VCaP (cell line): ENCODE data around the gene PRPS1L1.

Source experiments
- H3K27ac ChIP-seq: fragments of 450-650 bp; 2 replicates; pipeline ENCODE4 v1.5.1; 2017
- TF ChIP-seq, protein P1 (sequence below): fragments of 450-650 bp; conservative IDR thresholded peaks from 2 replicates; pipeline ENCODE4 v1.5.1; 2017; ENCODE audit warnings: mild to moderate bottlenecking, moderate library complexity

The PRPS1L1 gene

DNA sequence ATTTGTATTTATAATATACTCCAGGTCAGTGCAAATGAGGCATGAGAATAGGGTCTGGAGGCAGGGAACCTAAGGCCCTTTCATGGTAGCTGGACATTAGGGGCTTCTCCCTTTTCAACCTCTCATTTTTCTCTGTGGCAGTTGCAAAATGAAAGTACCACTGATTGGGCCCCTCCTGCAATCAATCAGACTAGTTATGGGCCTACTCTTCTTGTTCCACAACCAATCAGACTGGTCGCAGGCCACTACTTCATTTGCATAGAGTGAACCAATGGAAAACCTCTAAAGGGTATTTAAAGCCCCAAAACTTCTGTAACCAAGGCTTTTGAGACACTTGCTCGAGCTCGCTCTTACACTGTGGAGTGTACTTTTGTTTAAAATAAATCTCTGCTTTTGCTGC, 10.0 kb upstream of the PRPS1L1 start:
- H3K27ac ChIP-seq: no peak overlapping the region

DNA sequence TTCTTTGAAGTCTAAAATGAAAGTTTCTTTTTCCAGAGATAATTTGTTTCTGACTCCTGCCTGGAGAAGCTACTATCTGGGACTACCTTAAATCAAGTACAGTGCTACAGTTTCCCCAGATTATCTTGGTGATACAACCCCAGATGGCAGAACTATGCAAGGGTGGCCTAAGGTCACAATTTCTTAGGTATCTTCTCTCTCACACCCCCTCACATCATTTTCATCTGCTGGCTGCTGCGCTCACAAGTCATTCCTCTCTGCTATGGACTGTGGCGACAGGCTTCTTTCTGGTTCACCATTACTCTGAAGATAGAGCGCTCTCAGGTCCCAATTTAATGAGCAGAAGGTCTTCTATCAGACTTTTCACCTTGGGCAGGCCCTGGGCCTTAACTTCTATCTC, 9.1 kb upstream of the PRPS1L1 start:
- TF ChIP-seq, protein P1, sequence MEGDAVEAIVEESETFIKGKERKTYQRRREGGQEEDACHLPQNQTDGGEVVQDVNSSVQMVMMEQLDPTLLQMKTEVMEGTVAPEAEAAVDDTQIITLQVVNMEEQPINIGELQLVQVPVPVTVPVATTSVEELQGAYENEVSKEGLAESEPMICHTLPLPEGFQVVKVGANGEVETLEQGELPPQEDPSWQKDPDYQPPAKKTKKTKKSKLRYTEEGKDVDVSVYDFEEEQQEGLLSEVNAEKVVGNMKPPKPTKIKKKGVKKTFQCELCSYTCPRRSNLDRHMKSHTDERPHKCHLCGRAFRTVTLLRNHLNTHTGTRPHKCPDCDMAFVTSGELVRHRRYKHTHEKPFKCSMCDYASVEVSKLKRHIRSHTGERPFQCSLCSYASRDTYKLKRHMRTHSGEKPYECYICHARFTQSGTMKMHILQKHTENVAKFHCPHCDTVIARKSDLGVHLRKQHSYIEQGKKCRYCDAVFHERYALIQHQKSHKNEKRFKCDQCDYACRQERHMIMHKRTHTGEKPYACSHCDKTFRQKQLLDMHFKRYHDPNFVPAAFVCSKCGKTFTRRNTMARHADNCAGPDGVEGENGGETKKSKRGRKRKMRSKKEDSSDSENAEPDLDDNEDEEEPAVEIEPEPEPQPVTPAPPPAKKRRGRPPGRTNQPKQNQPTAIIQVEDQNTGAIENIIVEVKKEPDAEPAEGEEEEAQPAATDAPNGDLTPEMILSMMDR: no peak
- H3K27ac ChIP-seq: no peak overlapping the region

More for the DNA sequence above, 10.0 kb upstream of the PRPS1L1 start:
- TF ChIP-seq, protein P1: no peak

DNA sequence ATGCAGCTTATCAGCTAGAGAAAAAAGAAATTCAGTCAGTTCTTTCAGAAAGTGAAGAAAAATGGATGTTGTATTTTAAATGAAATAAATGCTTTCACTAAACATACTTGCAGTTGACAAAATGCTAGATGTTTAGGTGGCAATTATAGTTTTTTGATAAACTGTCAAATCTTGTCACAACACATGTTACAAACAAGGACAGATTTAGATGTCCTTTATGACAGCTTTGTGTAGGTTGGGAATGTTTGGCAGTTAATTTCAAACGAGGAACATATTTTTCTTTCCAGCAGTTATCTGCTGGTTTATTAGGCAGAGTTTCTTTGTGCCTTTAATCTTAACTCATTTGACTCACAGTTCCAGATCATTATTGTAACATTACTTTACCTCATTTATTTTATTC, 3.1 kb upstream of the PRPS1L1 start:
- TF ChIP-seq, protein P1: no peak
- H3K27ac ChIP-seq: no peak overlapping the region

DNA sequence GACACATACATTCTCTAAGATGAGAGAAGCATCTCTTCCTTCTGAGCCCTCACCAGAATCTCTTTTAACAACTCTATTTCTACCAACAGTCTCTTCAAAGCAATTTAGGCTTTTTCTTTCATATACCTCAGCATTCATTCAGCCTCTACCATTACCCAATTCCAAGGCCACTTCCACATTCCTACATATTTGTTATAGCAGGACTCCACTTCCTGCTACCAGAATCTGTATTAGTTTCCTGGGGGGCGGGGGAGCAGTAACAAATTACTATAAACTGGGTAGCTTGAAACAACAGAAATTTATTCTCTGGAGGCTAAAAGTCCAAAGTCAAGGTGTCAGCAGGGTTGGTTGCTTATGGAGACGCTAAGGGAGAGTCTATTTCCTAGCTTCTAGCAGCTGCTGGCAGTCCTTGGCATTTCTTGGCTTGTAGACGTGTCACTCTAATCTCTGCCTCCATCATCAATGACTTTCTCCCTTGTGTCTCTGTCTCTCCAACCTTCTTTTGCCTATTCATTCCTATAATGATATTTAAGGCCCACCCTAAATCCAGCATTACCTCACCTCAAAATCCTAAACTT, 7.4 kb downstream of the PRPS1L1 start:
- no peak overlapping the region for H3K27ac ChIP-seq
- TF ChIP-seq, protein P1: no peak

DNA sequence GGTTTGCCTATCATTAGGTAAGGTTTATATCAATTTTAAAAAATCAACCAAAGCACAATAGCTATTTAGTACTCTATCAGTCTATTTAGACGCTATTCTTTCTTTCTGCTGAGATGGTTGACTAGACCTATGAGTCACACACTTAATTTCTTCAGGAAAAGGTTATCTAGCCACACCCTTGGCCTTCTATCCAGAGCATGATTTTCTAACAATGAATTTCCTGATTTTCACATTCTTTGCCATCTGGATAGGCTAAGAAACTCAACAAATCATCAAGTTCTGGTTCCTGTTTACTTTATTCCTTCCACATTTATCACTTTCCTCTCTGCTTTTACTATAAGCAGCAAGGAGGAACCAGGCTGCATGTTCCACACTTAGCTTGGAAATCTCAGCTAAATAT, 8.1 kb downstream of the PRPS1L1 start:
- TF ChIP-seq, protein P1: no peak
- H3K27ac ChIP-seq: no peak overlapping the region

DNA sequence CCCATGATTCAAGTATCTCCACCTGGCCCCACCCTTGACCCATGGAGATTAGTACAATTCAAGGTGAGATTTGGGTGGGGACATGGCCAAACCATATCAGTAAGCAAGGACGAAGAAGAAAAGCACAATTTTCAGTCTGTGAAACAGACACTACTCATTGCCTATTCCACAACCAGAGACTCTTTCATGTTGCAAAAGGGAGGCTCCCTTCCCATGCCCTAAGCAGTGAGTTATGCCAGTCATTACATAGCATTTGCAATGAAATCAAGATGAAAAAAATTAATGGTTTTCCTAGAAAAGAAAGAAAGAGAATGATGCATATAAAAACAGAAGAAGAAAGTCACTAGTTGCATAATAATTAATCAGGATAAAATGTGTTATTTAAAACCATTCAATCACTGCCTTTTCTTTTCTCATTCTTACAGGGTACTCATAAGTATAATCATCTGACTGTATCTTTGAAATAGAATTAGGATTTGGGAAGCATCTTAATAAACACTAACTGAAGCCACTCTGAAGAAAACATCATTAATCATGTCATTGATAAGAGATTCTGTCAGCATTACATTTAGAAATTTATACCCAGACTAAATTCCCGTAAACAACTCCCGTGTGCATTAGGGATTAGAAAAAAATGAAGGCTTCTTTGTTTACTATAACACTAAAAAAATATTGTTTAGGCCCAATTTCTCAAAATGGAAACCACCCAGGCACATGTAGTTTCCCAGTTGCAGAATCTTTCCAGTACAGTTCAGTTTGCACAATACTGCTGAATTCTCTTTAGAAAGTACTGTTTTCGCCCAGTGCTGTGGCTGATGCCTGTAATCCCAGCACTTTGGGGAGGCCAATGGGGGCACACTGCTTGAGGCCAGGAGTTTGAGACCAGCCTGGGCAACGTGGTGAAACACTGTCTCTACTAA, 9.1 kb downstream of the PRPS1L1 start:
- no peak overlapping the region for H3K27ac ChIP-seq
- TF ChIP-seq, protein P1: no peak

DNA sequence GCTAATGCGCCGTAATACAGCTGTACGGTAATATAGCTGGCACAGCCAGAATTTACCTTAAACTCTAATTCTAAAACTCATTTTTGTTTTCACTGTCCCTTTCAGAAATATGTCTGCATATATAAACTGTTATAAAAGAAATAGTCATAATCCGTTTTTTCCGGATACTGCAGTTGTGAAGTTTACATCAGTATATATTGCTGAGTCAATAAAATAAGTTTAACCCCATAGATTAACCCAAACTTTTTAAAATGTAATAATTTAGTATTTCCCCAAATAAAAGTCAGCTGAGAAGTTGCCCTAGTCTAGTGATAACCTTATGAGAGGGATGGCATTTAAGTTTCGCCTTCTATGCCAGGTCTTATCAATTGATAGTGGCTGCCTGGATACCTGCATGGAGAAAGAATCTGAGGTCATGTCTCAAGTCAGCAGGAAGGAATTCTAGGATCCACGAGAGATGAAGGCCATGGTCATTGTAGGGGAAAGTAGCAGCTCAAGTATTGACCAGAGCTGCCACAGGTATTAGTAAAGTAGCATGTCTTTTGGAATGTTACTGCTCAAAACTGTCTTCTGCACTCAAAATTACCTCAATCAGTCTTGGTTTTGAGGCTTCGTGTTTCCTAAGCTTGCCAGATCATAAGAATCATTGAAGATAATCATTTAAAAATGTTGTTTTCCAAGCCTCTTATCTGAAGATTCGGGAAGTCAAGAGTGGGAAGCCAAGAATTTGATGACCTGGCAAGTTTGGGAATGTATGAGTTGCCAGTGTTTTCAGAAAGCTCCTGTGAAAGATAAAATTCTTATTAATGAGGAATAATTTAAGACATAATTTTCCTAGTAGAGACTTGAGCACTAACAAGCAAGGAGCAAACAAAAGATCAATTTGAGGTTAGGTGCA, 10.8 kb downstream of the PRPS1L1 start:
- no peak overlapping the region for H3K27ac ChIP-seq
- TF ChIP-seq, protein P1: no peak
